Limb (tissue), 2 donors: ENCODE data around the gene IER5.
A peak's percentile ranks its signal among the peaks of the same experiment; 100 is the strongest.

Experiments used
- DNase-seq, 2 donors: peaks; one replicate each; pipeline ENCODE4 v3.0.0-alpha.2; 2016; ENCODE audit errors: extremely low spot score in 2 of 2

The IER5 gene

GRCh38 chr1:181076852-181077251 is 11.6 kb upstream of the IER5 start:
- no peak for DNase-seq

GRCh38 chr1:181077576-181078242 is 10.8 kb upstream of the IER5 start:
- DNase-seq, result no peak

GRCh38 chr1:181079382-181079781 is 9.1 kb upstream of the IER5 start:
- DNase-seq, result no peak

- DNase-seq, result no peak
These were observed 8.6 kb upstream of the IER5 start for GRCh38 chr1:181079920-181080319.

GRCh38 chr1:181080556-181080955 is 7.9 kb upstream of the IER5 start:
- no peak for DNase-seq

- DNase-seq, result no peak
These were observed 7.1 kb upstream of the IER5 start for GRCh38 chr1:181081395-181081794.

- DNase-seq, result no peak
These were observed 4.5 kb upstream of the IER5 start for GRCh38 chr1:181083842-181084605.

- DNase-seq, result no peak
These were observed 3.9 kb upstream of the IER5 start for GRCh38 chr1:181084606-181084969.

- DNase-seq, result no peak
These were observed 2.4 kb upstream of the IER5 start for GRCh38 chr1:181086091-181086490.

GRCh38 chr1:181086926-181087325 is 1.6 kb upstream of the IER5 start:
- DNase-seq, result no peak

GRCh38 chr1:181087400-181087901 is 1.0 kb upstream of the IER5 start:
- DNase-seq, result no peak

- DNase-seq, result peak in 1 of 2 donors; percentile 65
These were observed 646 bp downstream of the IER5 start for GRCh38 chr1:181089017-181089675.

GRCh38 chr1:181089676-181090544 is 1.4 kb downstream of the IER5 start:
- peak in 1 of 2 donors; percentile 78 for DNase-seq

GRCh38 chr1:181090641-181091126 is 2.2 kb downstream of the IER5 start:
- DNase-seq, result no peak

GRCh38 chr1:181091309-181092040 is 3.0 kb downstream of the IER5 start:
- DNase-seq, result no peak

GRCh38 chr1:181092056-181092455 is 3.6 kb downstream of the IER5 start:
- DNase-seq, result no peak

GRCh38 chr1:181092883-181093458 is 4.5 kb downstream of the IER5 start:
- no peak for DNase-seq

- DNase-seq, result no peak
These were observed 6.1 kb downstream of the IER5 start for GRCh38 chr1:181094416-181095212.

- DNase-seq, result peak in 1 of 2 donors; percentile 7
These were observed 6.8 kb downstream of the IER5 start for GRCh38 chr1:181095260-181095659.
